ENCODE data around the gene MUL1.

Gene MUL1

GRCh38 chr1:20484519-20485462 is 23.2 kb downstream of the MUL1 start:
- DNase-seq, result no peak

GRCh38 chr1:20483833-20484518 is 24.0 kb downstream of the MUL1 start:
- no peak for DNase-seq

GRCh38 chr1:20483098-20483832 is 24.7 kb downstream of the MUL1 start:
- DNase-seq, result no peak

GRCh38 chr1:20481643-20482498 is 26.1 kb downstream of the MUL1 start:
- no peak for DNase-seq

GRCh38 chr1:20480951-20481617 is 26.9 kb downstream of the MUL1 start:
- DNase-seq, result no peak

GRCh38 chr1:20480243-20480944 is 27.6 kb downstream of the MUL1 start:
- DNase-seq, result no peak

GRCh38 chr1:20479840-20480239 is 28.1 kb downstream of the MUL1 start:
- DNase-seq, result no peak

GRCh38 chr1:20478057-20478635 is 29.8 kb downstream of the MUL1 start:
- DNase-seq, result no peak

- DNase-seq, result no peak
These were observed 30.4 kb downstream of the MUL1 start for GRCh38 chr1:20477348-20478056.

GRCh38 chr1:20476265-20477038 is 31.5 kb downstream of the MUL1 start:
- no peak for DNase-seq

GRCh38 chr1:20474996-20475395 is 33.0 kb downstream of the MUL1 start:
- DNase-seq, result no peak

GRCh38 chr1:20474333-20474975 is 33.5 kb downstream of the MUL1 start:
- no peak for DNase-seq

GRCh38 chr1:20473894-20474293 is 34.1 kb downstream of the MUL1 start:
- DNase-seq, result no peak

GRCh38 chr1:20472860-20473711 is 34.9 kb downstream of the MUL1 start:
- DNase-seq, result no peak

- no peak for DNase-seq
These were observed 35.8 kb downstream of the MUL1 start for GRCh38 chr1:20472121-20472520.

- no peak for DNase-seq
These were observed 37.8 kb downstream of the MUL1 start for GRCh38 chr1:20470194-20470593.

GRCh38 chr1:20469406-20470076 is 38.4 kb downstream of the MUL1 start:
- DNase-seq, result no peak

Data from SIG-M5 (cell line).